ENCODE results near the gene PITRM1. TPM values are rescaled to one million over a fixed set of nuclear protein-coding genes. Genes with fewer than 3 reads are reported as not detected.
"Not testable (repeated sequence)": the region's sequence is repeated elsewhere in the genome, so short reads cannot be mapped to it uniquely, and the experiment has no call there.

Gene PITRM1
- total RNA-seq (100 to 1,000 TPM in 1 of 2 donors, 10 to 100 TPM in 1; 88.0 to 107 TPM), polyA plus RNA-seq (100 to 1,000 TPM in 1 of 2 donors, 10 to 100 TPM in 1; 26.9 to 126 TPM)
- long read RNA-seq, donor 1, transcript PITRM1-201 (27 exons, 3,450 nt), result major isoform, 35 of 101 reads
- long read RNA-seq, donor 1, partial matches to known transcripts, result 34 of 101 reads
- long read RNA-seq, donor 1, other reads (novel, unspliced or antisense), result 27 of 101 reads
- long read RNA-seq, donor 2, transcript PITRM1-201 (27 exons, 3,450 nt), result major isoform, 7 of 33 reads
- long read RNA-seq, donor 2, partial matches to known transcripts, result 14 of 33 reads
- long read RNA-seq, donor 2, other reads (novel, unspliced or antisense), result 12 of 33 reads

GRCh38 chr10:3172446-3173170, at the start of gene PITRM1:
Gene PITRM1 (minus strand): TSS chr10:3172782. CDS start chr10:3172772, 10 bp downstream.
- Histone ChIP-seq H3K27ac (ENCODE audit: low read depth in 1 of 2, low read length in 2 of 2) (peak within 1 kb of the TSS; percentile 72), H3K36me3 (ENCODE audit: control insufficient read depth in 1 of 2, insufficient read depth in 2 of 2, low read length in 1 of 2) (peaks cover 0 to 5% of the 10 kb centered on the region in 2 donors), H3K4me1 (ENCODE audit: control insufficient read depth in 1 of 2, insufficient read depth in 2 of 2, low read length in 2 of 2) (no peaks in the 10 kb centered on the region), H3K27me3 (ENCODE audit: control insufficient read depth in 1 of 2, insufficient read depth in 2 of 2, low read length in 1 of 2) (no peaks in the 10 kb centered on the region), H3K9me3 (ENCODE audit: control insufficient read depth, low read length) (no peaks in the 10 kb centered on the region), H3K4me3 (ENCODE audit: low read length in 2 of 2) (peak within 1 kb of the TSS; percentile 67 to 69)
- DNase-seq (peak; percentile 99 to 100), ATAC-seq (ENCODE audit: low FRiP score) (peak; percentile 98)
- 0% methylated on average over 67 to 73 of the region's 73 CpGs for WGBS, 2 donors
- intact Hi-C loops (cut with DNase I), result no loop called here

- intact Hi-C loops (cut with DNase I), result no loop called here
Measured at GRCh38 chr10:3222068-3222467, 49.5 kb upstream of the PITRM1 start.

GRCh38 chr10:3221601-3222000, 49.0 kb upstream of the PITRM1 start:
- H3K4me1 ChIP-seq (ENCODE audit: control insufficient read depth in 1 of 2, insufficient read depth in 2 of 2, low read length in 2 of 2); H3K4me3 ChIP-seq (ENCODE audit: low read length in 2 of 2); H3K27me3 ChIP-seq (ENCODE audit: control insufficient read depth in 1 of 2, insufficient read depth in 2 of 2, low read length in 1 of 2); DNase-seq; H3K9me3 ChIP-seq (ENCODE audit: control insufficient read depth, low read length); intact Hi-C loops (cut with DNase I); ATAC-seq (ENCODE audit: low FRiP score); H3K36me3 ChIP-seq (ENCODE audit: control insufficient read depth in 1 of 2, insufficient read depth in 2 of 2, low read length in 1 of 2); H3K27ac ChIP-seq (ENCODE audit: low read depth in 1 of 2, low read length in 2 of 2): not testable (repeated sequence)
- no CpG with 5 or more reads among the region's 2 CpGs for WGBS, 2 donors

More at GRCh38 chr10:3222068-3222467, 49.5 kb upstream of the PITRM1 start:
- ATAC-seq (ENCODE audit: low FRiP score) (no peak), DNase-seq (no peak)
- WGBS, 2 donors, result 75 to 80% methylated on average over 10 of the region's 10 CpGs
- H3K27ac ChIP-seq (ENCODE audit: low read depth in 1 of 2, low read length in 2 of 2), result no peak overlapping the region
- peaks cover 0 to 1% of the 10 kb centered on the region in 2 donors for H3K4me1 ChIP-seq (ENCODE audit: control insufficient read depth in 1 of 2, insufficient read depth in 2 of 2, low read length in 2 of 2)
- H3K27me3 ChIP-seq (ENCODE audit: control insufficient read depth in 1 of 2, insufficient read depth in 2 of 2, low read length in 1 of 2), result no peaks in the 10 kb centered on the region
- no peaks in the 10 kb centered on the region for H3K9me3 ChIP-seq (ENCODE audit: control insufficient read depth, low read length)
- no peak overlapping the region for H3K4me3 ChIP-seq (ENCODE audit: low read length in 2 of 2)
- H3K36me3 ChIP-seq (ENCODE audit: control insufficient read depth in 1 of 2, insufficient read depth in 2 of 2, low read length in 1 of 2), result no peaks in the 10 kb centered on the region

GRCh38 chr10:3220853-3221252, 48.3 kb upstream of the PITRM1 start:
- no peaks in the 10 kb centered on the region for H3K27me3 ChIP-seq (ENCODE audit: control insufficient read depth in 1 of 2, insufficient read depth in 2 of 2, low read length in 1 of 2)
- DNase-seq (no peak), ATAC-seq (ENCODE audit: low FRiP score) (no peak)
- H3K27ac ChIP-seq (ENCODE audit: low read depth in 1 of 2, low read length in 2 of 2), result no peak overlapping the region
- H3K36me3 ChIP-seq (ENCODE audit: control insufficient read depth in 1 of 2, insufficient read depth in 2 of 2, low read length in 1 of 2), result no peaks in the 10 kb centered on the region
- no peaks in the 10 kb centered on the region for H3K4me1 ChIP-seq (ENCODE audit: control insufficient read depth in 1 of 2, insufficient read depth in 2 of 2, low read length in 2 of 2)
- H3K9me3 ChIP-seq (ENCODE audit: control insufficient read depth, low read length), result no peaks in the 10 kb centered on the region
- intact Hi-C loops (cut with DNase I), result no loop called here
- H3K4me3 ChIP-seq (ENCODE audit: low read length in 2 of 2), result no peak overlapping the region

GRCh38 chr10:3219021-3219628, 46.5 kb upstream of the PITRM1 start:
- DNase-seq; H3K4me3 ChIP-seq (ENCODE audit: low read length in 2 of 2); H3K27me3 ChIP-seq (ENCODE audit: control insufficient read depth in 1 of 2, insufficient read depth in 2 of 2, low read length in 1 of 2); H3K36me3 ChIP-seq (ENCODE audit: control insufficient read depth in 1 of 2, insufficient read depth in 2 of 2, low read length in 1 of 2); H3K27ac ChIP-seq (ENCODE audit: low read depth in 1 of 2, low read length in 2 of 2); intact Hi-C loops (cut with DNase I); H3K4me1 ChIP-seq (ENCODE audit: control insufficient read depth in 1 of 2, insufficient read depth in 2 of 2, low read length in 2 of 2); ATAC-seq (ENCODE audit: low FRiP score); H3K9me3 ChIP-seq (ENCODE audit: control insufficient read depth, low read length): not testable (repeated sequence)
- WGBS, 2 donors, result 95 to 98% methylated on average over 5 of the region's 5 CpGs

GRCh38 chr10:3217853-3218252, 45.3 kb upstream of the PITRM1 start:
- H3K4me1 ChIP-seq (ENCODE audit: control insufficient read depth in 1 of 2, insufficient read depth in 2 of 2, low read length in 2 of 2), result no peaks in the 10 kb centered on the region
- intact Hi-C loops (cut with DNase I), result no loop called here
- H3K4me3 ChIP-seq (ENCODE audit: low read length in 2 of 2), result no peak overlapping the region
- 92% methylated on average over 12 of the region's 12 CpGs for WGBS, 2 donors
- H3K27me3 ChIP-seq (ENCODE audit: control insufficient read depth in 1 of 2, insufficient read depth in 2 of 2, low read length in 1 of 2), result no peaks in the 10 kb centered on the region
- ATAC-seq (ENCODE audit: low FRiP score) (no peak), DNase-seq (no peak)
- no peak overlapping the region for H3K27ac ChIP-seq (ENCODE audit: low read depth in 1 of 2, low read length in 2 of 2)
- H3K9me3 ChIP-seq (ENCODE audit: control insufficient read depth, low read length), result no peaks in the 10 kb centered on the region
- H3K36me3 ChIP-seq (ENCODE audit: control insufficient read depth in 1 of 2, insufficient read depth in 2 of 2, low read length in 1 of 2), result no peaks in the 10 kb centered on the region

GRCh38 chr10:3217301-3217700, 44.7 kb upstream of the PITRM1 start:
- Histone ChIP-seq H3K4me1 (ENCODE audit: control insufficient read depth in 1 of 2, insufficient read depth in 2 of 2, low read length in 2 of 2) (no peaks in the 10 kb centered on the region), H3K27ac (ENCODE audit: low read depth in 1 of 2, low read length in 2 of 2) (no peak overlapping the region), H3K4me3 (ENCODE audit: low read length in 2 of 2) (no peak overlapping the region), H3K36me3 (ENCODE audit: control insufficient read depth in 1 of 2, insufficient read depth in 2 of 2, low read length in 1 of 2) (no peaks in the 10 kb centered on the region), H3K9me3 (ENCODE audit: control insufficient read depth, low read length) (no peaks in the 10 kb centered on the region), H3K27me3 (ENCODE audit: control insufficient read depth in 1 of 2, insufficient read depth in 2 of 2, low read length in 1 of 2) (no peaks in the 10 kb centered on the region)
- intact Hi-C loops (cut with DNase I), result no loop called here
- 87 to 88% methylated on average over 2 of the region's 2 CpGs for WGBS, 2 donors
- no peak for DNase-seq
- ATAC-seq (ENCODE audit: low FRiP score), result no peak

GRCh38 chr10:3215153-3215775, 42.7 kb upstream of the PITRM1 start:
- Histone ChIP-seq H3K36me3 (ENCODE audit: control insufficient read depth in 1 of 2, insufficient read depth in 2 of 2, low read length in 1 of 2) (no peaks in the 10 kb centered on the region), H3K4me3 (ENCODE audit: low read length in 2 of 2) (no peak overlapping the region), H3K27ac (ENCODE audit: low read depth in 1 of 2, low read length in 2 of 2) (no peak overlapping the region), H3K4me1 (ENCODE audit: control insufficient read depth in 1 of 2, insufficient read depth in 2 of 2, low read length in 2 of 2) (no peaks in the 10 kb centered on the region), H3K9me3 (ENCODE audit: control insufficient read depth, low read length) (no peaks in the 10 kb centered on the region), H3K27me3 (ENCODE audit: control insufficient read depth in 1 of 2, insufficient read depth in 2 of 2, low read length in 1 of 2) (no peaks in the 10 kb centered on the region)
- intact Hi-C loops (cut with DNase I), result no loop called here
- DNase-seq (no peak), ATAC-seq (ENCODE audit: low FRiP score) (no peak)
- WGBS, 2 donors, result 79 to 81% methylated on average over 14 of the region's 14 CpGs
